Measurements from ENCODE around the gene SLC23A3.
"Not testable (repeated sequence)": the region's sequence is repeated elsewhere in the genome, so short reads cannot be mapped to it uniquely, and the experiment has no call there.

Gene SLC23A3

GRCh38 chr2:219205981-219206327 lies 36.1 kb upstream of the SLC23A3 start:
- in situ Hi-C loops (cut with HindIII; ENCODE audit: low sequenced_read_pairs), result no loop called here

- in situ Hi-C loops (cut with HindIII; ENCODE audit: low sequenced_read_pairs), result no loop called here
Measured at GRCh38 chr2:219205165-219205538, 35.3 kb upstream of the SLC23A3 start.

- in situ Hi-C loops (cut with HindIII; ENCODE audit: low sequenced_read_pairs), result no loop called here
Measured at GRCh38 chr2:219204425-219205164, 34.8 kb upstream of the SLC23A3 start.

GRCh38 chr2:219201331-219201730 lies 31.5 kb upstream of the SLC23A3 start:
- in situ Hi-C loops (cut with HindIII; ENCODE audit: low sequenced_read_pairs), result not testable (repeated sequence)

GRCh38 chr2:219200502-219201326 lies 30.9 kb upstream of the SLC23A3 start:
- in situ Hi-C loops (cut with HindIII; ENCODE audit: low sequenced_read_pairs), result not testable (repeated sequence)

GRCh38 chr2:219199470-219200211 lies 29.8 kb upstream of the SLC23A3 start:
- in situ Hi-C loops (cut with HindIII; ENCODE audit: low sequenced_read_pairs), result no loop called here

- in situ Hi-C loops (cut with HindIII; ENCODE audit: low sequenced_read_pairs), result no loop called here
Measured at GRCh38 chr2:219198974-219199373, 29.1 kb upstream of the SLC23A3 start.

- in situ Hi-C loops (cut with HindIII; ENCODE audit: low sequenced_read_pairs), result no loop called here
Measured at GRCh38 chr2:219197388-219197787, 27.6 kb upstream of the SLC23A3 start.

- in situ Hi-C loops (cut with HindIII; ENCODE audit: low sequenced_read_pairs), result no loop called here
Measured at GRCh38 chr2:219186754-219187456, 17.1 kb upstream of the SLC23A3 start.

- in situ Hi-C loops (cut with HindIII; ENCODE audit: low sequenced_read_pairs), result loop anchor here (5.0 kb wide), 2 partner anchors 47 to 58 kb away; no protein-coding TSS in a partner anchor
Measured at GRCh38 chr2:219184121-219184520, 14.3 kb upstream of the SLC23A3 start.

- in situ Hi-C loops (cut with HindIII; ENCODE audit: low sequenced_read_pairs), result loop anchor here (5.0 kb wide), 2 partner anchors 46 to 59 kb away; no protein-coding TSS in a partner anchor
Measured at GRCh38 chr2:219183151-219183772, 13.4 kb upstream of the SLC23A3 start.

- in situ Hi-C loops (cut with HindIII; ENCODE audit: low sequenced_read_pairs), result loop anchor here (5.0 kb wide), 2 partner anchors 45 to 60 kb away; no protein-coding TSS in a partner anchor
Measured at GRCh38 chr2:219182331-219183150, 12.7 kb upstream of the SLC23A3 start.

- in situ Hi-C loops (cut with HindIII; ENCODE audit: low sequenced_read_pairs), result loop anchor here (5.0 kb wide), 2 partner anchors 44 to 61 kb away; no protein-coding TSS in a partner anchor
Measured at GRCh38 chr2:219181531-219181930, 11.7 kb upstream of the SLC23A3 start.

- in situ Hi-C loops (cut with HindIII; ENCODE audit: low sequenced_read_pairs), result loop anchor here (5.0 kb wide), 2 partner anchors 44 to 61 kb away; no protein-coding TSS in a partner anchor
Measured at GRCh38 chr2:219180961-219181360, 11.1 kb upstream of the SLC23A3 start.

- in situ Hi-C loops (cut with HindIII; ENCODE audit: low sequenced_read_pairs), result loop anchor here (5.0 kb wide), 2 partner anchors 43 to 62 kb away; no protein-coding TSS in a partner anchor
Measured at GRCh38 chr2:219179601-219180465, 10.0 kb upstream of the SLC23A3 start.

GRCh38 chr2:219178377-219179175 lies 8.7 kb upstream of the SLC23A3 start:
- in situ Hi-C loops (cut with HindIII; ENCODE audit: low sequenced_read_pairs), result no loop called here

All from endothelial cell of hepatic sinusoid (primary cell).